HEK293 (cell line): ENCODE results near the gene KPNA4.

ENCODE experiments used
- CTCF ChIP-seq: fragments of 450-650 bp; formaldehyde crosslinking; IDR thresholded peaks from 2 replicates; pipeline ENCODE4 v1.5.1; 2016; ENCODE audit warnings: missing biosample characterization, missing genetic modification characterization
- REST ChIP-seq: fragments of 450-650 bp; formaldehyde crosslinking; IDR thresholded peaks from 2 replicates; pipeline ENCODE4 v1.5.1; 2016; ENCODE audit warnings: missing biosample characterization, missing genetic modification characterization
- SP2 ChIP-seq: fragments of 450-650 bp; formaldehyde crosslinking; IDR thresholded peaks from 2 replicates; pipeline ENCODE4 v1.5.1; 2016; ENCODE audit warnings: missing biosample characterization, missing genetic modification characterization
- TCF7L2 ChIP-seq: IDR thresholded peaks from 2 replicates; pipeline ENCODE4 v1.6.1; 2011; ENCODE audit warnings: low read depth, mild to moderate bottlenecking, inconsistent platforms, low read length, moderate library complexity, borderline replicate concordance
- ZBTB21 ChIP-seq: fragments of 450-650 bp; formaldehyde crosslinking; IDR thresholded peaks from 2 replicates; pipeline ENCODE4 v1.5.1; 2017; ENCODE audit warnings: missing biosample characterization, missing genetic modification characterization
- ZNF138 ChIP-seq: fragments of 450-650 bp; formaldehyde crosslinking; IDR thresholded peaks from 2 replicates; pipeline ENCODE4 v1.5.1; 2016; ENCODE audit warnings: missing biosample characterization, missing genetic modification characterization, borderline replicate concordance
- ZNF623 ChIP-seq: fragments of 450-650 bp; formaldehyde crosslinking; IDR thresholded peaks from 2 replicates; pipeline ENCODE4 v1.5.1; 2016; ENCODE audit warnings: missing biosample characterization, missing genetic modification characterization
- ZNF664 ChIP-seq: fragments of 450-650 bp; formaldehyde crosslinking; IDR thresholded peaks from 2 replicates; pipeline ENCODE4 v1.5.1; 2016; ENCODE audit warnings: missing biosample characterization, missing genetic modification characterization
- TF ChIP-seq, protein P1 (sequence below): fragments of 450-650 bp; IDR thresholded peaks from 2 replicates; pipeline ENCODE4 v1.5.1; 2018; ENCODE audit warnings: missing biosample characterization, missing genetic modification characterization
- TF ChIP-seq, protein P2 (sequence below): sonication (generic); formaldehyde crosslinking; IDR thresholded peaks from 2 replicates; pipeline ENCODE4 v1.8.1; 2022; ENCODE audit warnings: mild to moderate bottlenecking, moderate library complexity, missing genetic modification reagents
- TF ChIP-seq, protein P3 (sequence below): fragments of 450-650 bp; formaldehyde crosslinking; IDR thresholded peaks from 2 replicates; pipeline ENCODE4 v1.5.1; 2017; ENCODE audit warnings: missing biosample characterization, mild to moderate bottlenecking, missing genetic modification characterization, moderate library complexity

DNA sequence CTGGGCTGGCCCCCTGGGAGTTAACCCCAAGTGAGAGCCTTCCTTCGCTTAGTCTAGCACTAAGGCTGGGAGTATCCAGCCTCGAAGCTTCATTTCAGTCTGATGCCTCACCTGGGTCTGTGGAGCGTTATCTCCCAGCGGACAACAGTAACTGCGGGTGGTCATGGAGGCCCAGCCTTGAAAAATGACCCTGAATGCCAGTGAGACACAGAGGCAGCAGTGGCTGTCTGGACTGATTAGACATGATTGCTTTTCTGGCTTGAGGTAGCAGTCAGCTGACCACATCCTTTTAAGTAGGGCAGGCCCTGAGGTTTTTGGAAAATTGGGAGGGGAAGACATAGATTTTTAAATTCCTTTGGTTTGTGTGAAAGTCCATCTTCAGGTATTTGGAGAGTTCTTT is 87.6 kb downstream of the KPNA4 start:
- TF ChIP-seq ZNF664 (tag by site-specific recombination) (no peak), CTCF (no peak), ZBTB21 (no peak), ZNF138 (tag by site-specific recombination) (no peak), REST (tag by site-specific recombination) (no peak), TCF7L2 (no peak), ZNF623 (tag by site-specific recombination) (no peak), SP2 (tag by site-specific recombination) (no peak)
- TF ChIP-seq, protein P1, sequence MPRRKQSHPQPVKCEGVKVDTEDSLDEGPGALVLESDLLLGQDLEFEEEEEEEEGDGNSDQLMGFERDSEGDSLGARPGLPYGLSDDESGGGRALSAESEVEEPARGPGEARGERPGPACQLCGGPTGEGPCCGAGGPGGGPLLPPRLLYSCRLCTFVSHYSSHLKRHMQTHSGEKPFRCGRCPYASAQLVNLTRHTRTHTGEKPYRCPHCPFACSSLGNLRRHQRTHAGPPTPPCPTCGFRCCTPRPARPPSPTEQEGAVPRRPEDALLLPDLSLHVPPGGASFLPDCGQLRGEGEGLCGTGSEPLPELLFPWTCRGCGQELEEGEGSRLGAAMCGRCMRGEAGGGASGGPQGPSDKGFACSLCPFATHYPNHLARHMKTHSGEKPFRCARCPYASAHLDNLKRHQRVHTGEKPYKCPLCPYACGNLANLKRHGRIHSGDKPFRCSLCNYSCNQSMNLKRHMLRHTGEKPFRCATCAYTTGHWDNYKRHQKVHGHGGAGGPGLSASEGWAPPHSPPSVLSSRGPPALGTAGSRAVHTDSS (tag by site-specific recombination): no peak
- TF ChIP-seq, protein P2, sequence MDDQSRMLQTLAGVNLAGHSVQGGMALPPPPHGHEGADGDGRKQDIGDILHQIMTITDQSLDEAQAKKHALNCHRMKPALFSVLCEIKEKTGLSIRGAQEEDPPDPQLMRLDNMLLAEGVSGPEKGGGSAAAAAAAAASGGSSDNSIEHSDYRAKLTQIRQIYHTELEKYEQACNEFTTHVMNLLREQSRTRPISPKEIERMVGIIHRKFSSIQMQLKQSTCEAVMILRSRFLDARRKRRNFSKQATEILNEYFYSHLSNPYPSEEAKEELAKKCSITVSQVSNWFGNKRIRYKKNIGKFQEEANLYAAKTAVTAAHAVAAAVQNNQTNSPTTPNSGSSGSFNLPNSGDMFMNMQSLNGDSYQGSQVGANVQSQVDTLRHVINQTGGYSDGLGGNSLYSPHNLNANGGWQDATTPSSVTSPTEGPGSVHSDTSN (CRISPR knock-in tag): no peak
- TF ChIP-seq, protein P3, sequence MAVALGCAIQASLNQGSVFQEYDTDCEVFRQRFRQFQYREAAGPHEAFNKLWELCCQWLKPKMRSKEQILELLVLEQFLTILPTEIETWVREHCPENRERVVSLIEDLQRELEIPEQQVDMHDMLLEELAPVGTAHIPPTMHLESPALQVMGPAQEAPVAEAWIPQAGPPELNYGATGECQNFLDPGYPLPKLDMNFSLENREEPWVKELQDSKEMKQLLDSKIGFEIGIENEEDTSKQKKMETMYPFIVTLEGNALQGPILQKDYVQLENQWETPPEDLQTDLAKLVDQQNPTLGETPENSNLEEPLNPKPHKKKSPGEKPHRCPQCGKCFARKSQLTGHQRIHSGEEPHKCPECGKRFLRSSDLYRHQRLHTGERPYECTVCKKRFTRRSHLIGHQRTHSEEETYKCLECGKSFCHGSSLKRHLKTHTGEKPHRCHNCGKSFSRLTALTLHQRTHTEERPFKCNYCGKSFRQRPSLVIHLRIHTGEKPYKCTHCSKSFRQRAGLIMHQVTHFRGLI (tag by site-specific recombination): no peak
